ENCODE measurements around the gene ALOX5.
"Not testable (repeated sequence)": the region's sequence is repeated elsewhere in the genome, so short reads cannot be mapped to it uniquely, and the experiment has no call there.

ALOX5 gene

GRCh38 chr10:45470098-45471012 lies 96.3 kb downstream of the ALOX5 start:
- DNase-seq = no peak

GRCh38 chr10:45471059-45471458 lies 97.0 kb downstream of the ALOX5 start:
- no peak for DNase-seq

GRCh38 chr10:45471531-45472310 lies 97.7 kb downstream of the ALOX5 start:
- DNase-seq = no peak

- DNase-seq = no peak
Observed at GRCh38 chr10:45473126-45473525, 99.1 kb downstream of the ALOX5 start.

GRCh38 chr10:45476559-45476958 lies 102.5 kb downstream of the ALOX5 start:
- DNase-seq = no peak

GRCh38 chr10:45480294-45480693 lies 106.3 kb downstream of the ALOX5 start:
- DNase-seq = no peak

GRCh38 chr10:45481100-45481499 lies 107.1 kb downstream of the ALOX5 start:
- DNase-seq = not testable (repeated sequence)

GRCh38 chr10:45483002-45483401 lies 109.0 kb downstream of the ALOX5 start:
- DNase-seq = no peak

- DNase-seq = no peak
Observed at GRCh38 chr10:45487735-45488134, 113.7 kb downstream of the ALOX5 start.

GRCh38 chr10:45488365-45488764 lies 114.3 kb downstream of the ALOX5 start:
- DNase-seq = no peak

GRCh38 chr10:45490277-45490676 lies 116.3 kb downstream of the ALOX5 start:
- DNase-seq = no peak

- no peak for DNase-seq
Observed at GRCh38 chr10:45491061-45491460, 117.0 kb downstream of the ALOX5 start.

Measured in NCI-H1694 treated with DMSO at 0.1 percent for 48 hours (cell line).